HG03097 (cell line): Measurements from ENCODE around the gene KLHL22.
A peak's percentile ranks its signal among the peaks of the same experiment; 100 is the strongest.
"Not testable (repeated sequence)": the region's sequence is repeated elsewhere in the genome, so short reads cannot be mapped to it uniquely, and the experiment has no call there.

Experiments
- ATAC-seq: cut with Tn5 transposase; IDR thresholded peaks from one replicate; pipeline ENCODE4 v1.9.1; 2021; ENCODE audit not compliant: unreplicated experiment, low FRiP score

KLHL22 gene

GRCh38 chr22:20494978-20495860, at the start of gene KLHL22:
TSS of gene KLHL22 (minus strand) at chr22:20495795. CDS start at chr22:20489211, 6,584 bp downstream.
- peak; percentile 18 for ATAC-seq

GRCh38 chr22:20545318-20545634, 49.7 kb upstream of the KLHL22 start:
- ATAC-seq = not testable (repeated sequence)

- ATAC-seq = no peak
Observed at GRCh38 chr22:20542736-20543135, 47.1 kb upstream of the KLHL22 start.

GRCh38 chr22:20542055-20542454, 46.5 kb upstream of the KLHL22 start:
- no peak for ATAC-seq

GRCh38 chr22:20538875-20539274, 43.3 kb upstream of the KLHL22 start:
- ATAC-seq = not testable (repeated sequence)

- no peak for ATAC-seq
Observed at GRCh38 chr22:20537983-20538382, 42.4 kb upstream of the KLHL22 start.

- no peak for ATAC-seq
Observed at GRCh38 chr22:20537325-20537756, 41.7 kb upstream of the KLHL22 start.

- ATAC-seq = no peak
Observed at GRCh38 chr22:20536590-20537324, 41.2 kb upstream of the KLHL22 start.

GRCh38 chr22:20533879-20534265, 38.3 kb upstream of the KLHL22 start:
- no peak for ATAC-seq

GRCh38 chr22:20533095-20533878, 37.7 kb upstream of the KLHL22 start:
- no peak for ATAC-seq

GRCh38 chr22:20532256-20532993, 36.8 kb upstream of the KLHL22 start:
- no peak for ATAC-seq

- ATAC-seq = no peak
Observed at GRCh38 chr22:20531404-20532201, 36.0 kb upstream of the KLHL22 start.

GRCh38 chr22:20531154-20531403, 35.5 kb upstream of the KLHL22 start:
- ATAC-seq = no peak

GRCh38 chr22:20530368-20531153, 35.0 kb upstream of the KLHL22 start:
- no peak for ATAC-seq

- no peak for ATAC-seq
Observed at GRCh38 chr22:20528405-20528978, 32.9 kb upstream of the KLHL22 start.

GRCh38 chr22:20526628-20527355, 31.2 kb upstream of the KLHL22 start:
- ATAC-seq = no peak

GRCh38 chr22:20526305-20526627, 30.7 kb upstream of the KLHL22 start:
- no peak for ATAC-seq

GRCh38 chr22:20525048-20525447, 29.5 kb upstream of the KLHL22 start:
- no peak for ATAC-seq
